Transverse colon (tissue), 4 donors: ENCODE measurements around the gene ALG8. TPM values are rescaled to one million over a fixed set of nuclear protein-coding genes. Genes with fewer than 3 reads are reported as not detected.
"Not testable (repeated sequence)": the region's sequence is repeated elsewhere in the genome, so short reads cannot be mapped to it uniquely, and the experiment has no call there.

Experiments
- DNase-seq: peaks from one replicate; pipeline ENCODE4 v3.0.0-alpha.2; 2019
- H3K27ac ChIP-seq, 4 donors: fragments of 200-600 bp; sonication (generic); 2 replicates each; pipeline ENCODE4 v1.5.1; 2016 to 2018; ENCODE audit warnings: inconsistent platforms in 4 of 4
- H3K27me3 ChIP-seq: fragments of 200-600 bp; sonication (generic); 2 replicates; pipeline ENCODE4 v1.5.1; 2017; ENCODE audit warnings: inconsistent platforms
- H3K36me3 ChIP-seq, 4 donors: fragments of 200-600 bp; sonication (generic); 2 replicates each; pipeline ENCODE4 v1.5.1; 2017 to 2019; ENCODE audit warnings: inconsistent platforms in 4 of 4
- H3K4me1 ChIP-seq, 4 donors: fragments of 200-600 bp; sonication (generic); 2 replicates each; pipeline ENCODE4 v1.5.1; 2017 to 2020; ENCODE audit warnings: inconsistent platforms in 4 of 4
- H3K4me3 ChIP-seq, 4 donors: fragments of 200-600 bp; sonication (generic); 1 replicate in 1 of 4; 2 replicates in 3 of 4; pipeline versions ENCODE4 v1.5.1 to v1.6.1; 2017 to 2019; ENCODE audit warnings: inconsistent platforms in 4 of 4
- H3K9me3 ChIP-seq, 2 donors: fragments of 200-600 bp; sonication (generic); 2 replicates each; pipeline ENCODE4 v1.5.1; 2017 to 2019; ENCODE audit warnings: inconsistent platforms in 2 of 2
- CTCF ChIP-seq, 5 experiments: fragments of 200-600 bp in 3 of 5; fragments of 450-650 bp in 2 of 5; sonication (generic) in 3 of 5; IDR thresholded peaks; 1 replicate in 2 of 5; 2 replicates in 3 of 5; pipeline ENCODE4 v1.5.1; 2016 to 2017; ENCODE audit warnings: antibody characterized with exemption in 5 of 5, inconsistent platforms in 3 of 5, mild to moderate bottlenecking in 2 of 5, moderate library complexity in 1 of 5
- EP300 ChIP-seq: sonication (generic); formaldehyde crosslinking; IDR thresholded peaks from one replicate; pipeline ENCODE4 v1.6.1; 2017; ENCODE audit warnings: antibody characterized with exemption, low read depth
- POLR2A ChIP-seq: fragments of 450-650 bp; IDR thresholded peaks from one replicate; pipeline ENCODE4 v1.6.1; 2016; ENCODE audit warnings: antibody characterized with exemption, mild to moderate bottlenecking, moderate library complexity
- POLR2AphosphoS5 ChIP-seq, 3 donors: sonication (generic); formaldehyde crosslinking; IDR thresholded peaks; one replicate each; pipeline ENCODE4 v1.6.1; 2016; ENCODE audit warnings: antibody characterized with exemption in 3 of 3
- WGBS, 2 donors: methylation state at CpG; one replicate each; pipeline ENCODE4 v1.1.5; 2018; ENCODE audit warnings: low coverage in 1 of 2; 5-methylcytosine and 5-hydroxymethylcytosine counted together
- in situ Hi-C, 4 donors: fragments of 200-750 bp; cut with MboI; loops; one replicate each; pipeline versions ENCODE4 v1.15.0 to v1.15.1; 2017; ENCODE audit warnings: low sequenced_read_pairs in 3 of 4, low pct_ligation_motif_present in 1 of 4, low pct_unique_long_range_greater_than_20kb in 1 of 4
- intact Hi-C: fragments of 100-400 bp; cut with DNase I; formaldehyde crosslinking; loops from one replicate; pipeline ENCODE4 v1.15.1; 2023; ENCODE audit warnings: low total_unique reads
- total RNA-seq, 4 donors: library from RNA; depleted of rRNA; stranded (reverse); fragments of >200 nt; gene quantifications; one replicate each; pipeline ENCODE4 v1.1.0, GENCODE V29; 2016

ALG8 gene
- total RNA-seq, 4 donors from 2014 or later = 4.9 to 28.9 (median 14.5) TPM

DNA sequence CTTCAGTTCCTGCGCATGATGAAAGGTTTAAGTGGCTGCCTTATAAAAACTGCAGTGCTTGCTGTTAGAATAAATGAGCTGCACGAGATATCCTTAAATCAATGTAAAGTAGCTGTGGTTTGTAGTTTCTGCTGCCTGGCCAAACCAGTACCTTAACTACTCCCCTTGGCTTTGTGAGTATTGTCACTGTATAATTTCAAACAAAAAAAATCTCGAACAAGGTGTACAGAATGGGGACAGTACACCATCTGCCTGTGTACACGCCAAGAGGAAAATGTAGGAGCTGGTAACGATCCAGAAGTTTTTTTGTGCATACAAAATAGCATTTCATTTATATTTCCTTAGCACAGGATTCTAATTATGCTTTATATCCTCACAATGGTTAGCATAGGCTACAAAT, 39.2 kb downstream of the ALG8 start:
- WGBS, 2 donors = 84 to 93% methylated on average over 4 to 5 of the region's 5 CpGs
- Histone ChIP-seq H3K4me3 (no peak overlapping the region), H3K4me1 (no peaks in the 10 kb centered on the region), H3K27ac (no peak overlapping the region), H3K27me3 (no peaks in the 10 kb centered on the region), H3K9me3 (no peaks in the 10 kb centered on the region), H3K36me3 (peaks cover 0 to 8% (median 4%) of the 10 kb centered on the region in 4 donors)
- DNase-seq = no peak
- TF ChIP-seq EP300 (no peak), POLR2AphosphoS5 (IDR thresholded peaks at IDR 0.05) (no peak), POLR2A (no peak), CTCF (IDR thresholded peaks at IDR 0.05) (no peak)
- in situ Hi-C loops = no loop called here
- intact Hi-C loops = no loop called here

- in situ Hi-C loops = no loop called here
- no peak for DNase-seq
- Histone ChIP-seq H3K27ac (no peak overlapping the region), H3K9me3 (no peaks in the 10 kb centered on the region), H3K27me3 (no peaks in the 10 kb centered on the region), H3K4me3 (no peak overlapping the region), H3K4me1 (no peaks in the 10 kb centered on the region), H3K36me3 (peaks cover 0 to 8% (median 4%) of the 10 kb centered on the region in 4 donors)
- WGBS, 2 donors = 90 to 95% methylated on average over 4 of the region's 4 CpGs
- TF ChIP-seq POLR2A (no peak), EP300 (no peak), POLR2AphosphoS5 (IDR thresholded peaks at IDR 0.05) (no peak), CTCF (IDR thresholded peaks at IDR 0.05) (no peak)
- intact Hi-C loops = no loop called here
Measured at GRCh38 chr11:78099666-78100065, 39.8 kb downstream of the ALG8 start.

- Histone ChIP-seq H3K9me3 (no peaks in the 10 kb centered on the region), H3K4me1 (no peaks in the 10 kb centered on the region), H3K36me3 (peaks cover 0 to 8% (median 4%) of the 10 kb centered on the region in 4 donors), H3K27me3 (no peaks in the 10 kb centered on the region), H3K4me3 (no peak overlapping the region), H3K27ac (no peak overlapping the region)
- 80 to 95% methylated on average over 4 to 7 of the region's 7 CpGs for WGBS, 2 donors
- TF ChIP-seq EP300 (no peak), POLR2AphosphoS5 (IDR thresholded peaks at IDR 0.05) (no peak), CTCF (IDR thresholded peaks at IDR 0.05) (no peak), POLR2A (no peak)
- intact Hi-C loops = no loop called here
- in situ Hi-C loops = no loop called here
- DNase-seq = no peak
Measured at GRCh38 chr11:78097666-78098385, 41.6 kb downstream of the ALG8 start.

- Histone ChIP-seq H3K4me1 (peaks cover 0 to 3% (median 0%) of the 10 kb centered on the region in 4 donors), H3K4me3 (no peak overlapping the region), H3K27me3 (no peaks in the 10 kb centered on the region), H3K27ac (no peak overlapping the region), H3K9me3 (no peaks in the 10 kb centered on the region), H3K36me3 (peaks cover 0 to 8% (median 0%) of the 10 kb centered on the region in 4 donors)
- TF ChIP-seq EP300 (no peak), CTCF (IDR thresholded peaks at IDR 0.05) (no peak), POLR2A (no peak), POLR2AphosphoS5 (IDR thresholded peaks at IDR 0.05) (no peak)
- intact Hi-C loops (no loop called here), in situ Hi-C loops (no loop called here)
- WGBS, 2 donors = 72% methylated on average over 2 of the region's 2 CpGs; no CpG with 5 or more reads in 1 of the 2 donors
- DNase-seq = no peak
Measured at GRCh38 chr11:78094250-78094649, 45.2 kb downstream of the ALG8 start.

DNA sequence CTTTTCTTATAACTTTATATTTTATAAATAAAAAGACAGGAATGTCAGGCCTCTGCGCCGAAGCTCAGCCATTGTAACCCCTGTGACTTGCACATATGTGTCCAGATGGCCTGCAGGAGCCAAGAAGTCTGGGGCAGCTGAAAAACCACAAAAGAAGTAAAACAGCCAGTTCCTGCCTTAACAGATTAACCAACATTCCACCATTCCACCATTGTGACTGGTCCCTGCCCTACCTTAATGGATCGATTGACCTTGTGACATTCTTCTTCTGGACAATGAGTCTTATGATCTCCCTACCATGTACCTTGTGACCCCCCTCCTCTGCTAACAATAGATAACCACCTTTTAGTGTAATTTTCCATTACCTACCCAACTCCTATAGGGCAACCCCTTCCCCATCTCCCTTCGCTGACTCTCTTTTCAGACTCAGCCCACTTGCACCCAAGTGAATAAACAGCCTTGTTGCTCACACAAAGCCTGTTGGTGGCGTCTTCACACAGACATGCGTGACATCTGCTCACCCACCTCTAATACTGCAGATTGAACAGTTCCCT, 52.8 kb downstream of the ALG8 start:
- H3K4me3 ChIP-seq, intact Hi-C loops, in situ Hi-C loops, H3K4me1 ChIP-seq, H3K27ac ChIP-seq, DNase-seq, H3K9me3 ChIP-seq, H3K27me3 ChIP-seq, H3K36me3 ChIP-seq: not testable (repeated sequence)
- WGBS, 2 donors = 86 to 89% methylated on average over 2 to 6 of the region's 6 CpGs
